ENCODE measurements around the gene PAX7.
"Not testable (repeated sequence)": the region's sequence is repeated elsewhere in the genome, so short reads cannot be mapped to it uniquely, and the experiment has no call there.

The PAX7 gene

GRCh38 chr1:18630511-18631495 is at the start of gene PAX7:
Gene PAX7 (plus strand): TSS chr1:18630846. CDS start chr1:18631604, 758 bp downstream.
- peak; percentile 38 for DNase-seq (ENCODE audit: low spot score)

GRCh38 chr1:18581420-18581880 is 49.2 kb upstream of the PAX7 start:
- DNase-seq (ENCODE audit: low spot score) = peak; percentile 72

- DNase-seq (ENCODE audit: low spot score) = no peak
Measured at GRCh38 chr1:18582890-18583289, 47.8 kb upstream of the PAX7 start.

- DNase-seq (ENCODE audit: low spot score) = no peak
Measured at GRCh38 chr1:18583326-18583941, 47.2 kb upstream of the PAX7 start.

- not testable (repeated sequence) for DNase-seq (ENCODE audit: low spot score)
Measured at GRCh38 chr1:18586016-18586415, 44.6 kb upstream of the PAX7 start.

GRCh38 chr1:18588093-18588492 is 42.6 kb upstream of the PAX7 start:
- DNase-seq (ENCODE audit: low spot score) = no peak

GRCh38 chr1:18592368-18592767 is 38.3 kb upstream of the PAX7 start:
- DNase-seq (ENCODE audit: low spot score) = no peak

GRCh38 chr1:18597160-18598042 is 33.2 kb upstream of the PAX7 start:
- DNase-seq (ENCODE audit: low spot score) = peak; percentile 81

- no peak for DNase-seq (ENCODE audit: low spot score)
Measured at GRCh38 chr1:18599086-18599485, 31.6 kb upstream of the PAX7 start.

- DNase-seq (ENCODE audit: low spot score) = no peak
Measured at GRCh38 chr1:18599704-18600103, 30.9 kb upstream of the PAX7 start.

GRCh38 chr1:18602533-18603211 is 28.0 kb upstream of the PAX7 start:
- no peak for DNase-seq (ENCODE audit: low spot score)

GRCh38 chr1:18603212-18603852 is 27.3 kb upstream of the PAX7 start:
- DNase-seq (ENCODE audit: low spot score) = no peak

- no peak for DNase-seq (ENCODE audit: low spot score)
Measured at GRCh38 chr1:18606443-18607288, 24.0 kb upstream of the PAX7 start.

- DNase-seq (ENCODE audit: low spot score) = no peak
Measured at GRCh38 chr1:18607289-18607760, 23.3 kb upstream of the PAX7 start.

- DNase-seq (ENCODE audit: low spot score) = no peak
Measured at GRCh38 chr1:18608534-18608933, 22.1 kb upstream of the PAX7 start.

GRCh38 chr1:18611311-18611710 is 19.3 kb upstream of the PAX7 start:
- no peak for DNase-seq (ENCODE audit: low spot score)

GRCh38 chr1:18612073-18612472 is 18.6 kb upstream of the PAX7 start:
- no peak for DNase-seq (ENCODE audit: low spot score)

GRCh38 chr1:18614069-18614735 is 16.4 kb upstream of the PAX7 start:
- no peak for DNase-seq (ENCODE audit: low spot score)

All from AG20443 (cell line).